ENCODE measurements around the gene LRRC32. TPM values are rescaled to one million over a fixed set of nuclear protein-coding genes. Genes with fewer than 3 reads are reported as not detected.
A peak's percentile ranks its signal among the peaks of the same experiment; 100 is the strongest.

LRRC32 gene
- total and polyA plus RNA-seq, 12 donors: 20.9 to 389 (median 92.6) TPM

DNA sequence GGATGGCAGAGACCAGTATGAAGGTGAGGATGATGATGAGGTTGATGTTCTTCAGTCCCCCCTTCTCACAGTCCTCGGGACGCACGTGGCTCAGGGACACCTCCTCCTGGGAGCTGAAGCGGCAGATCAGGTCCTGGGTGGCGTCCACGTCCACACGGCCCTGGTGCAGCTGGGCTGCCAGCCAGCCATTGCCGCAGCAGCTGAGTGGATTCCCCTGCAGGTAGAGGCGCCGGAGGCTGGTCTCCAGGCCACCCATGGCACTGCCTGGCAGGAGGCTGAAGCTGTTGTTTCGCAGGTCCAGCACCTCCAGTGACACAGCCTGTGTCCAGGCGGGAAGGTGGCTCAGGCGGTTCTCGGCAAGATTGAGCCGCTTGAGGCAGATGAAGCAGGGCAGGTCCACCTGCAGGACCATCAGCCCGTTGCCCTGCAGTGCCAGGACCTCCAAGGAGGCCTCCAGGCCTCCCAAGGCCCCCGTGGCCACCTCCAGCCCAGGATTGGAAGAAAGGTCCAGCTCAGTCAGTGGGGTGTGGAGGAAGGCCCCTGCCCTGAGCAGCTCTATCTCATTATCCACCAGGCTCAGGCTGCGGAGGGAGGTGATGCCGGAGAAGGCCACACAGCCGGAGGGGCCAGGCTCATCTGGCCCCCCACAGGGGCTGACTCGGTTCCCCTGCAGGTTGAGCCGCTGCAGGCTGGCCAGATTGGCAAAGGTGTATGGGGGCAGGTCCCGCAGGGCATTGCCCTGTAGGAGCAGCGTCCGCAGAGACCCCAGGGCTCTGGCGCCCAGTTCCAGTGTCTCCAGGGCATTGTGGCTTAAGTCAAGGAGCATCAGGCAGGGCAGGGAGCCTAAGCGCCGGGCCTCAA, 10.6 kb downstream of the LRRC32 start:
- Histone ChIP-seq H3K27me3 (no peaks in the 10 kb centered on the region), H3K36me3 (replicated peaks in 1 of 2) (peaks cover 0 to 32% of the 10 kb centered on the region in 2 donors), H3K27ac (peak overlapping the region in 1 of 5 donors; percentile 34), H3K4me1 (replicated peaks in 1 of 2) (peaks cover 0 to 5% of the 10 kb centered on the region in 2 donors), H3K9me3 (replicated peaks in 1 of 3) (no peaks in the 10 kb centered on the region), H3K4me3 (no peak overlapping the region)
- DNase-seq: peak in 2 of 7 donors; percentile 10 to 15
- TF ChIP-seq POLR2A (IDR thresholded peaks at IDR 0.05) (no peak), CTCF (IDR thresholded peaks at IDR 0.05) (no peak)
- intact Hi-C loops (cut with DNase I): no loop called here
- WGBS, 4 donors: 81 to 91% (median 87%) methylated on average over 10 to 28 of the region's 28 CpGs

GRCh38 chr11:76658651-76659650, 11.6 kb downstream of the LRRC32 start:
- TF ChIP-seq POLR2A (IDR thresholded peaks at IDR 0.05) (no peak), CTCF (IDR thresholded peaks at IDR 0.05) (no peak)
- H3K36me3 ChIP-seq (replicated peaks in 1 of 2): peaks cover 0 to 31% of the 10 kb centered on the region in 2 donors
- no peaks in the 10 kb centered on the region for H3K27me3 ChIP-seq
- H3K4me3 ChIP-seq: no peak overlapping the region
- peaks cover 0 to 5% of the 10 kb centered on the region in 2 donors for H3K4me1 ChIP-seq (replicated peaks in 1 of 2)
- 70 to 87% (median 77%) methylated on average over 17 to 25 of the region's 25 CpGs for WGBS, 4 donors
- peak overlapping the region in 2 of 5 donors; percentile 21 to 62 for H3K27ac ChIP-seq
- peak in 2 of 7 donors; percentile 14 to 19 for DNase-seq
- intact Hi-C loops (cut with DNase I): no loop called here
- no peaks in the 10 kb centered on the region for H3K9me3 ChIP-seq (replicated peaks in 1 of 3)

- intact Hi-C loops (cut with DNase I): no loop called here
- no peaks in the 10 kb centered on the region for H3K27me3 ChIP-seq
- TF ChIP-seq CTCF (IDR thresholded peaks at IDR 0.05) (no peak), POLR2A (IDR thresholded peaks at IDR 0.05) (no peak)
- peak overlapping the region in 1 of 5 donors; percentile 21 for H3K27ac ChIP-seq
- no peaks in the 10 kb centered on the region for H3K9me3 ChIP-seq (replicated peaks in 1 of 3)
- H3K4me1 ChIP-seq (replicated peaks in 1 of 2): peaks cover 0 to 5% of the 10 kb centered on the region in 2 donors
- 53 to 71% (median 56%) methylated on average over 3 of the region's 3 CpGs for WGBS, 4 donors
- H3K36me3 ChIP-seq (replicated peaks in 1 of 2): peaks cover 0 to 23% of the 10 kb centered on the region in 2 donors
- no peak overlapping the region for H3K4me3 ChIP-seq
- peak in 1 of 7 donors; percentile 16 for DNase-seq
Measured at GRCh38 chr11:76658231-76658630, 12.3 kb downstream of the LRRC32 start.

All from adrenal gland (tissue), 12 donors.